ENCODE measurements around the gene RSBN1L.

GRCh38 chr7:77729574-77730348, 33.5 kb downstream of the RSBN1L start:
- TF ChIP-seq CTCF (optimal IDR thresholded peaks at IDR 0.05 in 1 of 3, IDR thresholded peaks at IDR 0.05 in 1 of 3, conservative IDR thresholded peaks at IDR 0.05 in 1 of 3; ENCODE audit: extremely low read depth in 1 of 3, insufficient read depth in 2 of 3, low read length in 3 of 3) (no peak), EZH2 (IDR thresholded peaks at IDR 0.05; ENCODE audit: low read length) (no peak)

Data from keratinocyte (primary cell).